GM13976 (cell line): ENCODE data around the gene ZFP57.
"Not testable (repeated sequence)": the region's sequence is repeated elsewhere in the genome, so short reads cannot be mapped to it uniquely, and the experiment has no call there.

Experiments used
- DNase-seq: peaks from one replicate; pipeline ENCODE4 v3.0.0; 2012; ENCODE audit warnings: low spot score
- in situ Hi-C: fragments of 300-500 bp; cut with MboI; formaldehyde crosslinking; loops from one replicate; pipeline ENCODE4 v1.12.0; 2022; ENCODE audit warnings: low sequenced_read_pairs, mixed read lengths, inconsistent platforms; ENCODE audit not compliant: unreplicated experiment
- TF ChIP-seq, protein P1 (sequence below): IDR thresholded peaks from 2 replicates; pipeline ENCODE4 v1.5.1; 2012; ENCODE audit warnings: borderline replicate concordance, mild to moderate bottlenecking; ENCODE audit not compliant: insufficient read depth; ENCODE audit errors: extremely low read depth, missing control alignments, control extremely low read depth

The ZFP57 gene

DNA sequence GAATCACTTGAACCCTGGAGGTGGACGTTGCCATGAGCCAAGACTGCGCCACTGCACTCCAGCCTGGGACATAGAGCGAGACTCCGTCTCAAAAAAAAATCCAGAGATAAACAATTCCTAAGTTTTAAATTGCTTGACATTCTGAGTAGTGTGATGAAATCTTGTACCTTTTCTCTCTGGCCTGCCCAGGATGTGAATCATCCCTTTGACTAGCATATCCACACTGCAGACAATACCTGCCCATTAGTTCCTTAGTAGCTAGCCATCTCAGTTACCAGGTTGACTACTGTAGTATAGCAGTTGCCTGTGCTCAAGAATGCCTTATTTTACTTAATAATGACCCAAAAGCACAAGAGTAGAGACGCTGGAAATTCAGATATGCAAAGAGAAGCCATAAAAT lies 2.8 kb downstream of the ZFP57 start:
- DNase-seq: no peak
- in situ Hi-C loops: no loop called here
- TF ChIP-seq, protein P1, sequence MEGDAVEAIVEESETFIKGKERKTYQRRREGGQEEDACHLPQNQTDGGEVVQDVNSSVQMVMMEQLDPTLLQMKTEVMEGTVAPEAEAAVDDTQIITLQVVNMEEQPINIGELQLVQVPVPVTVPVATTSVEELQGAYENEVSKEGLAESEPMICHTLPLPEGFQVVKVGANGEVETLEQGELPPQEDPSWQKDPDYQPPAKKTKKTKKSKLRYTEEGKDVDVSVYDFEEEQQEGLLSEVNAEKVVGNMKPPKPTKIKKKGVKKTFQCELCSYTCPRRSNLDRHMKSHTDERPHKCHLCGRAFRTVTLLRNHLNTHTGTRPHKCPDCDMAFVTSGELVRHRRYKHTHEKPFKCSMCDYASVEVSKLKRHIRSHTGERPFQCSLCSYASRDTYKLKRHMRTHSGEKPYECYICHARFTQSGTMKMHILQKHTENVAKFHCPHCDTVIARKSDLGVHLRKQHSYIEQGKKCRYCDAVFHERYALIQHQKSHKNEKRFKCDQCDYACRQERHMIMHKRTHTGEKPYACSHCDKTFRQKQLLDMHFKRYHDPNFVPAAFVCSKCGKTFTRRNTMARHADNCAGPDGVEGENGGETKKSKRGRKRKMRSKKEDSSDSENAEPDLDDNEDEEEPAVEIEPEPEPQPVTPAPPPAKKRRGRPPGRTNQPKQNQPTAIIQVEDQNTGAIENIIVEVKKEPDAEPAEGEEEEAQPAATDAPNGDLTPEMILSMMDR: no peak

GRCh38 chr6:29676981-29677601 lies 3.9 kb downstream of the ZFP57 start:
- DNase-seq: no peak
- TF ChIP-seq, protein P1: no peak
- in situ Hi-C loops: no loop called here

- no peak for DNase-seq
- TF ChIP-seq, protein P1: no peak
- in situ Hi-C loops: no loop called here
Observed at GRCh38 chr6:29675561-29675960, 5.4 kb downstream of the ZFP57 start.

DNA sequence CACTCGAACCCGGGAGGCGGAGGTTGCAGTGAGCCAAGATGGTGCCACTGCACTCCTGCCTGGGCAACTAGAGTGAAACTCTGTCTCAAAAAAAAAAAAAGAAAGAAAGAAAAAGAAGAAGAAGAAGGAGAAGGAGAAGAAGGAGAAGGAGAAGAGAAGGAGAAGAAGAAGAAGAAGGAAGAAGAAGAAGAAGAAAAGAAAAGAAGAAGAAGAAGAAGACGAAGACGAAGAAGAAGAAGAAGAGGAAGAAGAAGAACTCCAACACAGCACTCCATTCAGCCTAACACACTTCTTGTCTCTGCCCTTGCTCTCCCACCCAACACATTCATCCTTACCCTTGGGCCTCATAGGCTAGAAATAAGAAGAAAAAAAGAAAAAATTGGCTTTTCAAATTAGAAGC lies 6.9 kb downstream of the ZFP57 start:
- DNase-seq: no peak
- TF ChIP-seq, protein P1: no peak
- in situ Hi-C loops: no loop called here

DNA sequence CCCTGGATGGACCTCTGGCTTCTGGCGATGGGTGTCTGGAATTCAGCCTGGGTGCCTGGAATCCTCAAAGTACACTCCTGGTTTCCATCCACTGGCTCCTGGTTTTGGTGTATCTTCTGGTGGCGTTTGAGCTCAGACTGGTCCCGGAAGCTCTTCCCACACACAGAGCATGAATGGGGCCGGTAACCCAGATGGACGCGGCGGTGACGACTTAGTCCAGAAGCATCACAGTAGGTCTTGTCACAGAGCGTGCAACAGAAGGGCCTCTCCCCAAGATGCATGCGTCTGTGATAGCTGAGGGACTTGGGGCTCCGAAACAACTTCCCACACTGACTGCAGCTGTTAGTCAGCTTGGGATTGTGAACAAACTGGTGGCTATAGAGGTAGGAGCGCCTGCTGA lies 7.8 kb downstream of the ZFP57 start:
- DNase-seq: no peak
- in situ Hi-C loops: no loop called here

DNA sequence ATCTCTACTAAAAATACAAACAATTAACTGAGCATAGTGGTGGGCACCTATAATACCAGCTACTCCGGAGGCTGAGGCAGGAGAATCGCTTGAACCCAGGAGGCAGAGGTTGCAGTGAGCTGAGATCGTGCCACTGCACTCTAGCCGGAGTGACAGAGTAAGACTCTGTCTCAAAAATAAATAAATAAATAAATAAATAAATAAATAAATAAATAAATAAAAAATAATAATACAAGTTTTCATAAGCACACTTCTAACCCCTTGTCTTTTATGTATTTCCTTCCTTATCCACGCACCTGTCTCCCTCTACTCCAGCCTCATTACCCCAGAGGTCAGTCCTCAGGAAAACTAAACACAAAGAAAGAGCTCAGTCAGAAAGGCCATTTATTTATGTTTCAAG lies 8.8 kb downstream of the ZFP57 start:
- DNase-seq, in situ Hi-C loops: not testable (repeated sequence)

More for the DNA sequence above, 7.8 kb downstream of the ZFP57 start:
- TF ChIP-seq, protein P1: no peak

GRCh38 chr6:29671026-29671425 lies 9.9 kb downstream of the ZFP57 start:
- in situ Hi-C loops: no loop called here
- TF ChIP-seq, protein P1: no peak
- DNase-seq: no peak
